HL-60/S4 (cell line): ENCODE measurements around the gene EIF4E1B.

Source experiments
- in situ Hi-C: fragments of 300-500 bp; cut with MboI; formaldehyde crosslinking; loops from 2 replicates; pipeline ENCODE4 v1.14.3; 2022; ENCODE audit warnings: low sequenced_read_pairs

The EIF4E1B gene

DNA sequence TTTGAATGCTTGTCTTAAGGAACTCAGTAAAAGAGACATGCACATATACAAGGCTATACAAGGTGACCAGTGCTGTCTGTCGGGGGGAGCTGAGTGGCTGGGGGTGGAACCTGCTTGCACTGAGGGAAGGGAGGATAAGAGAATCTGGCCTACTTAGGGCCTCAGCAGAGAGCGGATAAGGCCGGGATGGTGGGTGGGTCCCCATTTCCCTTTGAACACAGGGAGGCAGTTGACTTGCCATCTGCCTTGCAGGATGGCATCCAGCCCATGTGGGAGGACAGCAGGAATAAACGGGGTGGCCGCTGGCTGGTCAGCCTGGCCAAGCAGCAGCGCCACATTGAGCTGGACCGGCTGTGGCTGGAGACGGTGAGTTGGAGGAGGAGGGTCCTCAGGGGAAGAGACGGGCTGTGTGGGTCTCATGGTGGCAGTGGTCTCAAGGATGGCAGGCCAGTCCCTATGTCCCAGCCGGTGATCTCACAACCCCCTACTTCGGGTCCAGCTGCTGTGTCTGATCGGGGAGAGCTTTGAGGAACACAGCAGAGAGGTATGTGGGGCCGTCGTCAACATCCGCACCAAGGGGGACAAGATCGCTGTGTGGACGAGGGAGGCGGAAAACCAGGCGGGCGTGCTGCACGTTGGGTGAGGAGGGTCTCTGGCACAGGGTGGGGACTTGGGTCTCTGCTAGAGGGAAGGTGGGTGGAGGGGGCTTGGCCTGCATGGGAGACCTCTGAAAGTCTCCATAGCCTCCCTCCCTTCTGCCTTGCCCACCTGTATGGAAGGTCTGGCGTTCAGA, 14.6 kb downstream of the EIF4E1B start:
- in situ Hi-C loops: no loop called here

DNA sequence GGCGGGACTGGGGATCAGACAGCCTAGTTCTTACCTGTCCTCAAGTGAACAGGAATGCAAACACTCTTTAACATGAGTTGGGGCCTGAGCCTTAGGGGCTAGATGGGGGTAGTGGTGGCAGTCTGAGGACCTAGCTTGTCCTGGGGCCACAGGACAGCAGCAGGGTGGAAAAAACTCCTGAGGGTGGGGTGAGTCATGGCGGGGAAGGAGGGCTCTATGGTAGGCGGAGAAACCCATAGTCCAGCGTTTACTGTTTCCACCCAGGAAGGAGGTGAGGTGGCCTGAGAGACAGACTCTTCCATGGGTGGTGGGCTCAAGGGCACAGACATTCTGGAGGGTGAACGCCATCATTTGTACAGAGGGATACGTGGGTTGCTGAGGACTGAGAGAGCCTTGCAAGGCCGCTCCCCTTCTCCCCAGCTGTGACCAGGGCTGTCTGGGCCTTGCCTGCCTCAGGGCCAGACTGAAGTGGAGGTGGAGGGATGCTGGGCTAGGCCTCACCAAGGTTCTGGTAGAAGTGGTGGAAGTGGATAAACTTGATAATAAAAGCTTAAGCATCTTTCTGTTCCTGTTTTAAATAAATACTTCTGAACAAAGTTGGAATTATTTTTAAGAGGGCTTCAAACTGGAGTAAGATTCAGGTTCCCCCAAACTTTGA, 15.7 kb downstream of the EIF4E1B start:
- in situ Hi-C loops: no loop called here

GRCh38 chr5:176646707-176647029, 16.2 kb downstream of the EIF4E1B start:
- in situ Hi-C loops: no loop called here

GRCh38 chr5:176647030-176647842, 16.8 kb downstream of the EIF4E1B start, which contains the start of gene TSPAN17:
TSS of gene TSPAN17 (plus strand) at chr5:176647484. CDS start at chr5:176647616, 132 bp downstream.
- in situ Hi-C loops: no loop called here

DNA sequence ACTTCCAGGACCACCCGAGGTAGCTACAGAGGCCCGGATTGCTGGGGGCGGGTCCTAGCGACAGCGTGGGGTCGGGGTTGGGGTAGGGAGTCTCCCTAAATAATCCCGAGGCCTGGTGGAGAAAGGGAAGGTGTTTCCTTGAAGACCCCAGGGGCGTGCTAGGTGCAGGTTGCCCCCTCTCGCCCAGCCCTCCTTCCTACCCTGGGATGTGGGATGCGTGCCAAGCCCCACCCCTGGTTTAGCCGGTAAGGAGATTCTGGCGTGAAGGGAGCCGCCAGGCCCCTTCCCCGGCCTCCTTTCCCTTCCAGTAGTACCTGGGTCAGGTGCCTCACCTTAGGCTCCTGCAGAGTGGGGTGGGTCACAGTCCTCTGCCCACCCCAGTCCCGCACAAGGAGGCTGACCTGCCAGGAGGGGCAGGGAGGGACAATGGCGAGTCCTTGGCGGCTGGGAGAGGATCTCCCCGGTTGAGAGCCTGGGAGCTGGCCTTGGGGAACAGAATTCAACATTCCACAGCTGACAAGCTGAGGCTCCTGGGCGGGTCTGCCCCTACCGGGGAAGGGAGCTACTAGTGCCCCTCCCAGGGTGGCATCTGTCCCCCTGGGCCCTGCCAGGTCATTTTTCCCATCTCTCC, 17.5 kb downstream of the EIF4E1B start:
- in situ Hi-C loops: no loop called here

DNA sequence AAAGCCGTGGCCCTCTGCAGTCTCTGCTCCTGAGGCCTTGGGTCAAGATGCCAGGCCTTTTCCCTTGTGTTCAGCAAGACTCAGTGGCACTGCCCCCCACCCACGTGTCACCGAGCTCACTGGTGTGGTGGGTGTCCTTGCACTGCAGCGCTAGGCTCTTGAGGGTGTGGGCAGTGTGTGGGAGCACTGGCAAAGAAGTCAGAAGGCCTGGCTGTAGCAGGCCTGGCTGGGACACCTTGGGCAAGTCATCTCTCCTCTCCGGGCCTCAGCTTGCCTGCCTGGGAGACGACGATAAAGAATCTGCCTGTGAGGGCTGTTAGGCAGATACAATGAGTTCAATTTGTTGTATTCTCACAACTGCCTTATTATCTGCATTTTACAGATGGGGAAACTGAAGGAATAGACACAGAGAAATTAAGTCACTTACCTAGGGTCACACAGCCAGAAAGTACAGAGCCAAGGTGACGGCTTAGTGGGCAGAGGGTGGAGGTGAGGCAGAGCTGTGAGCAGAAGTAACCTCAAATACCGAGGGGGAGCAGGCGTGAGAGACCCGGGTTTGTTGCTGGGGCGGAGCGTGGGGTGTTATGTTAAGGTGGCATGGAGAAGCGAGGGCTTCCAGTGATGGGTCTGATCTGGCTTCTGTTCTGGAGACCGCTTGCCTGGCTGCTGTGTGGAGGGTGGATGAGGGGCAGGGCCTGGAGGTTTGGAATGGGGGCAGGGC, 18.2 kb downstream of the EIF4E1B start:
- in situ Hi-C loops: no loop called here

DNA sequence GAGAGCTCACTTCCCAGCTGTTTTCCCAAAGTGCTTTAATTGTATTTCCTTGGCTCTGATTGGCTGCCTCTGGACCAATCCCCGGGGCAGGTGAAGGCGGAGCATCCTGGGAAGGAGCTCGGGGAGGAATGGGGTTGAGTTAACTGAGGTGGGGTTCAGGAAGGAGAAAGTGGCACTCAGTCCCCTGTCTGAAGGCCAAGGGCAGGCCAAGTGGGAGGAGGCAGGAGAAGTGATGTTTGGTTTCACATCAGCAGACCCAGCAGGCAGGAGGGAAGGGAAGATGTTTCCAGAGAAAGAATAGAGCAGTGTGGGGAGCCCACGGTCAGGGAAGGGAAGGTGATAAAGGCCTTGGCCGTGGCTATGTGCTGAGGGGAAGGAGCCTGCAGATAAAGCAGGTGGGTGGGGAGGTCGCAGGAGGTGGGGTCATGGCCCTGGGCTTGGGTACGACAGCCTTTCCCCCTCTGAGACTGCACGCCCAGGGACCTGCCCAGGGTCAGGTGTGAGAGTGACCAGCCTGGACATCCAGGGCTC, 19.9 kb downstream of the EIF4E1B start:
- in situ Hi-C loops: no loop called here

- in situ Hi-C loops: no loop called here
These were observed 21.1 kb downstream of the EIF4E1B start for GRCh38 chr5:176651472-176651980.

- in situ Hi-C loops: no loop called here
These were observed 21.7 kb downstream of the EIF4E1B start for GRCh38 chr5:176652136-176652535.

DNA sequence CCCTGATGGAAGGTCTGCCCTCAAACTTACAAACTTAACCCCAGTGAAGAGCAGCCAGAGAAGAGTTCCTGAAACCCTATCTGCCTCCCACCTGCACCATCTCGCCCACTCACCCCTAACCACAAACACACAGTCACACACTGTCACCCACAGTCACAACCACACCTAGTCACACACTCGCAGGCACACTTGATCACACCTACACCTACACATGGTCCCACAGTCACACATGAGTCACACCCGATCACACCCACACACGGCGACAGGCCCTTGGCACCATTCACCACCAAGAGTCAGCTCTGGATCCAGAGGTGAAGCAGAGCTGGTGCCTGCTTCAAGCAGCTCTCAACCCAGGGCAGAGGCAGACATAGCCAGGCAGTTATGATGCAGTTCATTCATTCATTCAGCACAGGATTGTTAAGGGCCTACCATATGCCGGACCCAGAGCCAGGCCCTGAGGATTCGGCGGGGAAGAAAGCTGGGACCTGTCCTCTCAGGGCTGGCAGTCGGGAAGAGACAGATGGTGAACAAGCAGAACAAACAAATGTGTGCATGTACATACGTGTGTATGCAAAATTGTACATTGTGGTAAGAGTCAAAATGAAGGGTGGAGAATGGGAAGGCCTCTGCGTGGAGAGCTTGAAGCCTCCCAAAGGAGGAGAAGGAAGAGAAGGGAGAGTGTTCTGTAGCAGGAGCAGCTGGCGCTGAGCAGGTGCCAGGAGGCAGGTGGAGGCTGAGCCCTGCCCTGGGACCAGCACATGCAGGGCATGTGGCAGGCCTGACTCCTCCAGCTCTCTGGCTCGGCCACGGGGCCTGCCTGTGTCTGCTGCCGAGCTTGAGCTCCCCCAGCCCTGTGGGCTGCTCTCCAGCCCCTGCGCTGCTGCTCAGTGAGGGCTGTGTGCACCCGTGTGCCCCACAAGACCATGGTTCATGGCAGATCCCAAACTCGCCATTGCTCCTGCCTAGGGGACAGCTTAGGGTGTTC, 23.2 kb downstream of the EIF4E1B start:
- in situ Hi-C loops: no loop called here

DNA sequence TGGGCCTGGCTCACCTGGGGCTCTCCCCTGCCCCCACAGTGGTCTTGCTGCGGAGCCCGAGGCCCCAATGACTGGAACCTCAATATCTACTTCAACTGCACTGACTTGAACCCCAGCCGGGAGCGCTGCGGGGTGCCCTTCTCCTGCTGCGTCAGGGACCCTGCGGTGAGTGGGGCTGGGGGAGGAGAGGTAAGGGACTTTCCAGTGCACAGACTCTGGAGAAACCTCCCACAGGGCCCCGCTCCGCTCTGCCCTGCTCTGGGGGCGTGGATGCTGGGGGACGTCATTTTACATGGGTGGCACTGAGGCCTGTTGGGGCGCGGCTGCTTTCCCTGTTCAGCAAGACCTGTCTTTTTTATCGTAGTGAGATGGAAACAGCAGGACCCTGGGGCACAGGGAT, 24.4 kb downstream of the EIF4E1B start:
- in situ Hi-C loops: no loop called here

GRCh38 chr5:176656467-176656990, 26.1 kb downstream of the EIF4E1B start:
- in situ Hi-C loops: no loop called here

DNA sequence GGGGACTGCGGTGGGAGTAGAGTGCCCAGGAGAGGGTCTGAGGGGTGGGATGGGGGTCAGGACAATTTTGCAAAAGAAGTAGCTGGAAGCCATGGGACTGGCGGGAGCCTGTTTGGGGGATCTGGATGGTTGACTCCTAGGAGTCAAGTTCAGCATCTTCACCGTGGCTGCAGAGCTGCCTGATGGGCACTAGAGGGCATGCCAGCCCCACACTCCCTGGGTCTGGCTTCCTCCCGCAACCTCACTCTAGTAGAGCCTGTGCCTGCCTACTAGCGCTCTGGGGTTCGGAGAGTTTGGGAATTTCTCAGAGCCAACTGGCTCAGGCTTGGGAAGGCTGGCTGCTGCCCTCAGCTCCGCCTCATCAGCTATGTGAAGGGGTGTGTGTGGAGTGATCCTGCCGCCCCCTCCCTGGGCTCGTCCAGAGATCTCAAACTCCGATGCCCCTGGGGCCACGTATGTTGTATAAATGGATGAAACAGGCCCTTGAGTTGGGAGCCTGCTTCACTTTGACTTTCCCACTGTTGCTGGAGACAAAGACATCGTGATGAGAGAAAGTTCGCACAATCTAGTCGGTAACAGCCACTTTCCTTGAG, 27.6 kb downstream of the EIF4E1B start:
- in situ Hi-C loops: no loop called here

DNA sequence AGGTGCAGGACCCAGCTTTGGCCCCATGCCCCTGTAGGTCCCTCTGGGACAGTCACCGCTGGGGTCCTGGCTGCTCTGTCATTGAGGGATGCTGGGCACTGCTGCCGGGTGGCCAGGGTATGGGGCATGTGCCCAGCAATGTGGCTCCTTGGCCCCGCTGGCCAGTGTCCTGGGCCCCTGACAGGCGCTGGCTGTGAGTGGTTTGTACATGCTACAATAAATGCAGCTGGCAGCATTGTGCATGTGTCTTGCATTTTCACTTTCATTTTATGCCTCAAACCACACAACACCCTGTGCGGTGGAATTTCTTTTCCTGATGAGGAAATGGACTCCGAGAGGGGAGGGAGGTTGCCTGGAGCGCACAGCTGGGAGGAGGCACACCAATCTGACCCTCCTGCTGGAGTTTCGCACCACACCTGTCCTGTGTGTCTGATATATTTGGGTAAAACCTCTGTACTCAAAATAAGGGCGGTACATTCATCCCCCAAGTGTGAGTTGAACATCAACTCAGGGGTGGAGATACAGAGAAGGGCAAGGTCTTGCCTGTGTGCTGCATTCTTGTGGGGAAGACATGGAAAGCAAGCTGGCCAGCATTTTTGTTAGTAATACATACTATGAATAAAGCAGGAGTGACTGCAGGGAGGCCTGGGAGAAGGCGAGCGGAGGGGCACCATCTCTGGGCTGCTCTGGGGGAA, 28.5 kb downstream of the EIF4E1B start:
- in situ Hi-C loops: no loop called here

DNA sequence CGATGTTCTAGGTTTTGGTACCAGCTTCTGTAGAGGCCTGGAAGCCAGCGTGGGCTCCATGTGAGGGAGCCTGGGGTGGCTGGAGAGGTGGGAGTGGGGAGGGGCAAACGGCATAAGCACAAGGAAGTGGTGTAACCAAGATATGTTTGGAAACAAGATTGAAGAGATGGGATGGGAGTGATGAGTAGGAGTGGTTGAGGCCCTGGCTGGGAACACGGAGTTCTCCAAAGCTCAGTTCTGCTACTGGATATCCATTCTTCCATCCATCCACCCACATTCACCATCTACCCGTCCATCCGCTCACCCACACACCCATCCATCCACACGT, 29.0 kb downstream of the EIF4E1B start:
- in situ Hi-C loops: no loop called here

DNA sequence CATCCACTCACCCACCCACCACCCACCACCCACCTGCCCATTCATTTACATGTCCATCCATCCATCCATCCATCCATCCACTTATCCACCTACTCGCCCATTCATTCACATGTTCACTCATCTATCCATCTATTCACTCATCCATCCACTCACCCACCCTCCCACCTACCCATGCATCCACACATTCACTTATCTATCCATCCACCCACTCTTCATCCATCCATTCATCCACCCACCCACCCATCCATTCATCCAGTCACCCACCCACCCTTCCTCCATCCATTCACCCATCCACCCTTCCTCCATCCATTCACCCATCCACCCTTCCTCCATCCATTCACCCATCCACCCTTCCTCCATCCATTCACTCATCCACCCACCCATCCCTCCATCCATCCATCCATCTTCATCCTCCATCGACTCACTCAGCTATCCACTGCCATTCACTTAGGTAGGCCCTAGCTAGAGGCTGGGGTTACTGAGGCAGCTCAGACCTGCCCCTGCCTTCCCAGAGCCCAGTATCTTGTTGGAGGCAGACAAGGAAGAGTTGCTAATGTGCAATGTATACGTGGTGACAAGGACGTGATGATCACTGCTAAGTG, 29.5 kb downstream of the EIF4E1B start:
- in situ Hi-C loops: loop anchor here (10.0 kb wide), 1 partner anchor 295 kb away; no protein-coding TSS in a partner anchor

GRCh38 chr5:176660530-176660859, 30.0 kb downstream of the EIF4E1B start:
- in situ Hi-C loops: loop anchor here (10.0 kb wide), 1 partner anchor 294 kb away; no protein-coding TSS in a partner anchor
